Gastroesophageal sphincter (tissue), 3 donors: ENCODE data around the gene ATG13.

Experiments used
- CTCF ChIP-seq, 4 experiments: fragments of 200-600 bp in 2 of 4; fragments of 450-650 bp in 2 of 4; sonication (generic) in 1 of 4; IDR thresholded peaks; one replicate each; pipeline ENCODE4 v1.5.1; 2017 to 2019; ENCODE audit warnings: antibody characterized with exemption in 4 of 4, mild to moderate bottlenecking in 2 of 4, moderate library complexity in 2 of 4
- EP300 ChIP-seq: sonication (generic); formaldehyde crosslinking; IDR thresholded peaks from one replicate; pipeline ENCODE4 v1.6.1; 2017; ENCODE audit warnings: antibody characterized with exemption, mild to moderate bottlenecking
- POLR2A ChIP-seq, 2 donors: fragments of 450-650 bp; IDR thresholded peaks; one replicate each; pipeline ENCODE4 v1.6.1; 2017; ENCODE audit warnings: antibody characterized with exemption in 2 of 2, mild to moderate bottlenecking in 2 of 2, moderate library complexity in 1 of 2
- POLR2AphosphoS5 ChIP-seq: sonication (generic); formaldehyde crosslinking; IDR thresholded peaks from one replicate; pipeline ENCODE4 v1.6.1; 2017; ENCODE audit warnings: antibody characterized with exemption

- no peak for TF ChIP-seq CTCF (IDR thresholded peaks at IDR 0.05)
- TF ChIP-seq POLR2A (IDR thresholded peaks at IDR 0.05), result no peak
- TF ChIP-seq EP300, result no peak
- peak; percentile 68 for TF ChIP-seq POLR2AphosphoS5
These were observed 31.9 kb downstream of the ATG13 start for GRCh38 chr11:46649180-46649738.
